Suppressor macrophage (primary cell): ENCODE measurements around the gene TADA2A.

ENCODE experiments used
- DNase-seq, 4 experiments: peaks; one replicate each; pipeline ENCODE4 v3.0.0-alpha.2; 2020 to 2022

The TADA2A gene

GRCh38 chr17:37462492-37462891 lies 55.8 kb downstream of the TADA2A start:
- DNase-seq: no peak

GRCh38 chr17:37463039-37463438 lies 56.4 kb downstream of the TADA2A start:
- DNase-seq: no peak

GRCh38 chr17:37465069-37465616 lies 58.5 kb downstream of the TADA2A start:
- DNase-seq: peak in 1 of 4 experiments; percentile 43

- DNase-seq: no peak
Observed at GRCh38 chr17:37466471-37466870, 59.8 kb downstream of the TADA2A start.

- DNase-seq: no peak
Observed at GRCh38 chr17:37470181-37470580, 63.5 kb downstream of the TADA2A start.

GRCh38 chr17:37475731-37476420 lies 69.2 kb downstream of the TADA2A start:
- peak; percentile 47 to 91 (median 68) for DNase-seq

GRCh38 chr17:37476431-37477120 lies 69.9 kb downstream of the TADA2A start:
- DNase-seq: peak in 1 of 4 experiments; percentile 9

GRCh38 chr17:37478187-37478586 lies 71.5 kb downstream of the TADA2A start:
- peak in 3 of 4 experiments; percentile 43 to 49 (median 46) for DNase-seq

GRCh38 chr17:37479025-37479424 lies 72.3 kb downstream of the TADA2A start:
- DNase-seq: no peak

- no peak for DNase-seq
Observed at GRCh38 chr17:37480427-37480826, 73.7 kb downstream of the TADA2A start.

- no peak for DNase-seq
Observed at GRCh38 chr17:37481001-37481665, 74.4 kb downstream of the TADA2A start.

- peak; percentile 21 to 45 (median 38) for DNase-seq
Observed at GRCh38 chr17:37483311-37484039, 76.8 kb downstream of the TADA2A start.

GRCh38 chr17:37485938-37486570 lies 79.4 kb downstream of the TADA2A start:
- DNase-seq: peak in 1 of 4 experiments; percentile 6

GRCh38 chr17:37488009-37488604 lies 81.4 kb downstream of the TADA2A start:
- DNase-seq: peak; percentile 29 to 75 (median 45)

- DNase-seq: peak; percentile 61 to 79 (median 71)
Observed at GRCh38 chr17:37488607-37489196, 82.0 kb downstream of the TADA2A start.

- peak; percentile 84 to 96 (median 90) for DNase-seq
Observed at GRCh38 chr17:37489197-37490001, 82.7 kb downstream of the TADA2A start, which contains the start of gene DUSP14. Gene DUSP14 (plus strand): TSS chr17:37489891. CDS start chr17:37512273, 22,382 bp downstream.

GRCh38 chr17:37490022-37490587 lies 83.4 kb downstream of the TADA2A start:
- peak; percentile 34 to 85 (median 64) for DNase-seq

- peak; percentile 38 to 69 (median 61) for DNase-seq
Observed at GRCh38 chr17:37490638-37491614, 84.2 kb downstream of the TADA2A start.
